Nephron progenitor cell (in vitro differentiated cells): ENCODE measurements around the gene KRTAP2-4.
"Not testable (repeated sequence)": the region's sequence is repeated elsewhere in the genome, so short reads cannot be mapped to it uniquely, and the experiment has no call there.

ENCODE experiments used
- DNase-seq: peaks from one replicate; pipeline ENCODE4 v3.0.0; 2021
- H3K27ac Mint-ChIP-seq: 2 replicates; pipeline ENCODE4 v1.8.0; 2021; ENCODE audit warnings: mild to moderate bottlenecking, moderate library complexity, mixed read lengths
- H3K27me3 Mint-ChIP-seq: 2 replicates; pipeline ENCODE4 v1.8.0; 2021; ENCODE audit warnings: mild to moderate bottlenecking, low read depth, mixed read lengths; ENCODE audit not compliant: poor library complexity
- H3K36me3 Mint-ChIP-seq: 2 replicates; pipeline ENCODE4 v1.8.0; 2021; ENCODE audit warnings: low read depth, mixed read lengths
- H3K4me1 Mint-ChIP-seq: 2 replicates; pipeline ENCODE4 v1.8.0; 2021; ENCODE audit warnings: mixed read lengths
- H3K4me3 Mint-ChIP-seq: 2 replicates; pipeline ENCODE4 v1.8.0; 2021; ENCODE audit warnings: mild to moderate bottlenecking, moderate library complexity, mixed read lengths
- H3K9me3 Mint-ChIP-seq: 2 replicates; pipeline ENCODE4 v1.8.0; 2021; ENCODE audit warnings: mild to moderate bottlenecking, moderate library complexity, mixed read lengths
- TF ChIP-seq, protein P1 (sequence below): fragments of 200-600 bp; sonication (generic); IDR thresholded peaks from 2 replicates; pipeline ENCODE4 v1.5.0; 2021; ENCODE audit warnings: antibody characterized with exemption

Gene KRTAP2-4

DNA sequence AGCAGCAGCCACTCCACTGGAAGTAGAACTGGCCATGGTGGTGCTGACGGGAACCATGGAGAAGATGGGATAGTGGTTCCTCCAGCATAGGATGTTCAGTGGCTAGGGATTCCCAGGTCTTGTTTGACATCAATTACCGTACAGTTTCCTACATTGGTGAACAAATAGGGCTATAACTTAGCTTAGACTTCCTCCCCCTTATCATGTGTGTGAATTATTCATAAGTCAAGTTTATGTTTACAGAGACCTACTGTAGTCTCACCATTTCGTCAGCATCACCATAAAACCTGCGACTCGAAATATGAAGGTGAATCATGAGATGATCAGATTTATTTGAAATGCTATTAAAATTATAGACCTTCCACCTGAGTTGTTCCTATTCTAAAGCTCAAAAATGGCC lies 6.9 kb downstream of the KRTAP2-4 start:
- Mint-ChIP-seq H3K4me1 (peaks cover 11% of the 10 kb centered on the region), H3K27me3 (no peaks in the 10 kb centered on the region), H3K4me3 (no peak overlapping the region), H3K27ac (no peak overlapping the region), H3K9me3 (peaks cover 5% of the 10 kb centered on the region), H3K36me3 (no peaks in the 10 kb centered on the region)
- DNase-seq, result no peak
- TF ChIP-seq, protein P1, sequence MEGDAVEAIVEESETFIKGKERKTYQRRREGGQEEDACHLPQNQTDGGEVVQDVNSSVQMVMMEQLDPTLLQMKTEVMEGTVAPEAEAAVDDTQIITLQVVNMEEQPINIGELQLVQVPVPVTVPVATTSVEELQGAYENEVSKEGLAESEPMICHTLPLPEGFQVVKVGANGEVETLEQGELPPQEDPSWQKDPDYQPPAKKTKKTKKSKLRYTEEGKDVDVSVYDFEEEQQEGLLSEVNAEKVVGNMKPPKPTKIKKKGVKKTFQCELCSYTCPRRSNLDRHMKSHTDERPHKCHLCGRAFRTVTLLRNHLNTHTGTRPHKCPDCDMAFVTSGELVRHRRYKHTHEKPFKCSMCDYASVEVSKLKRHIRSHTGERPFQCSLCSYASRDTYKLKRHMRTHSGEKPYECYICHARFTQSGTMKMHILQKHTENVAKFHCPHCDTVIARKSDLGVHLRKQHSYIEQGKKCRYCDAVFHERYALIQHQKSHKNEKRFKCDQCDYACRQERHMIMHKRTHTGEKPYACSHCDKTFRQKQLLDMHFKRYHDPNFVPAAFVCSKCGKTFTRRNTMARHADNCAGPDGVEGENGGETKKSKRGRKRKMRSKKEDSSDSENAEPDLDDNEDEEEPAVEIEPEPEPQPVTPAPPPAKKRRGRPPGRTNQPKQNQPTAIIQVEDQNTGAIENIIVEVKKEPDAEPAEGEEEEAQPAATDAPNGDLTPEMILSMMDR, result no peak

DNA sequence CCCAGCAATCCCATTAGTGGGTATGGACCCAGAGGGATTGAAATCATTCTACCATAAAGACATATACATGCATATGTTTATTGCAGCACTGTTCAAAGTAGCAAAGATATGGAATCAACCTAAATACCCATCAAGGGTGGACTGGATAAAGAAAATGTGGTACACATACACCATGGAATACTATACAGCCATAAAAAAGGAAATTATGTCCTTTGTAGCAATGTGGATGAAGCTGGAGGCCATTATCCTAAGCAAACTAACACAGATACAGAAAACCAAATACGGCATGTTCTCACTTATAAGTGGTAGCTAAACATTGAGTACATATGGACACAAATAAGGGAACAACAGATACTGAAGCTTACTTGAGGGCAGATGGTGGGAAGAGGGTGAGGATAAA lies 8.1 kb downstream of the KRTAP2-4 start:
- TF ChIP-seq, protein P1, result no peak
- Mint-ChIP-seq H3K27ac (no peak overlapping the region), H3K36me3 (no peaks in the 10 kb centered on the region), H3K27me3 (no peaks in the 10 kb centered on the region), H3K4me1 (peaks cover 11% of the 10 kb centered on the region), H3K9me3 (peaks cover 17% of the 10 kb centered on the region), H3K4me3 (no peak overlapping the region)
- DNase-seq, result no peak

DNA sequence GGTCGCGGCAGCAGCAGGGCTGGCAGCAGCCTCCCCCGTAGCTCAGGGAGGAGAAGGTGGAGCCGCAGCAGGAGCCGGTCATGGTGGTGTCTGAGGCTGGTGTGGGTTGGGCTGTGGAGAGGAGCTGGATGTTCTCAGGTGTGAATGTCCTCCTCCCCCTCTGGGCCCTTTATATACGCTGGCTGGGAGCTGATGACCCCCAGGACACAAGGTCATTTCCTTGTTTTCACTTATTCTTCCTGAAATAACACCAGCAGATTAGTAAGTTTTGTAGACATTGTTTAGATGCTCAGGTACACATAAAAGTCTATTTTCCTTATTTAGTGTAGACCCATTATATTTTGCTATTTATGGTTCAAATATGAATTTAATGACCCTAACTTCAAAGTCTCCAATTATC lies 10.5 kb downstream of the KRTAP2-4 start, which contains the start of gene KRTAP2-2:
Gene KRTAP2-2, minus strand, starts transcription at position 101 of the 400 bp plus-strand sequence. Its CDS starts 19 bp downstream, at position 82.
- H3K27ac Mint-ChIP-seq, H3K36me3 Mint-ChIP-seq, DNase-seq, H3K4me3 Mint-ChIP-seq, H3K4me1 Mint-ChIP-seq, H3K27me3 Mint-ChIP-seq: not testable (repeated sequence)
- peaks cover 17% of the 10 kb centered on the region for H3K9me3 Mint-ChIP-seq

DNA sequence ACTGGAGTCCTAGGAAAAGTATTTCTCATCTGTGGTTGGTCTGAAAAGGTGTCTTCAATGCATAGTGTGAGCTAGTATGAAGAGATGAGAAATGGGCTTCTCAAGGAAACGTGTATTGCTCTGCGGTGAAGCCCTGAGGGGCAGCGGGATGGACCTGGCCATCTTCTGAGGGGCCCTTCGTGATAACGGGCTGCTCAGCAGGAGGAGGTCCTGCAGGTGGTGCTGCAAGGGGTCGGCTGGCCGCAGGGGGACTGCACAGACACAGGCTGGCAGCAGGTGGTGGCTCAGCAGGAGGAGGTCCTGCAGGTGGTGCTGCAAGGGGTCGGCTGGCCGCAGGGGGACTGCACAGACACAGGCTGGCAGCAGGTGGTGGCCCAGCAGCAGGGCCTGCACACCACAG lies 11.1 kb downstream of the KRTAP2-4 start:
- H3K36me3 Mint-ChIP-seq, DNase-seq, H3K4me1 Mint-ChIP-seq, H3K4me3 Mint-ChIP-seq, H3K27ac Mint-ChIP-seq, H3K27me3 Mint-ChIP-seq: not testable (repeated sequence)
- peaks cover 17% of the 10 kb centered on the region for H3K9me3 Mint-ChIP-seq

DNA sequence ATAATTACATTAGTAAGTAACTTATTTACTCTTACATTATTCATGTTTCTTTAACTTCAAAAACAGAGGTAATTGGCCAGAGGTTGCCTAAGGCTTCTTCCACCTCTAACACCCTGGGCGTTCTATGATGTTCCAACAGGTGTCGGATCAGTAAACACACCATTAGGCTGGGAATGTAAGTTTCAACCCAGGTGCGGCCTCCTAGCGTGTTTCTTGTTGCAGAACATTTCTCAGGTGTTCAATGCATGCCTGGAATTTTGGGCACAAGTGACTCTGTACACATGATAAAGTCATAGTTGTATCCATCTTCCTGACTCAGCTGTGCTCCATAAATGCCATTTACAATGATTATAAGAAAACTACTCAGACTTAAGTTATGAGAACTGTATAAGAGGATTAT lies 11.7 kb downstream of the KRTAP2-4 start:
- no peak for DNase-seq
- H3K4me1 Mint-ChIP-seq, result peaks cover under 1% of the 10 kb centered on the region
- H3K27ac Mint-ChIP-seq, result no peak overlapping the region
- TF ChIP-seq, protein P1, result no peak
- no peak overlapping the region for H3K4me3 Mint-ChIP-seq
- H3K9me3 Mint-ChIP-seq, result peaks cover 17% of the 10 kb centered on the region
- no peaks in the 10 kb centered on the region for H3K36me3 Mint-ChIP-seq
- no peaks in the 10 kb centered on the region for H3K27me3 Mint-ChIP-seq

DNA sequence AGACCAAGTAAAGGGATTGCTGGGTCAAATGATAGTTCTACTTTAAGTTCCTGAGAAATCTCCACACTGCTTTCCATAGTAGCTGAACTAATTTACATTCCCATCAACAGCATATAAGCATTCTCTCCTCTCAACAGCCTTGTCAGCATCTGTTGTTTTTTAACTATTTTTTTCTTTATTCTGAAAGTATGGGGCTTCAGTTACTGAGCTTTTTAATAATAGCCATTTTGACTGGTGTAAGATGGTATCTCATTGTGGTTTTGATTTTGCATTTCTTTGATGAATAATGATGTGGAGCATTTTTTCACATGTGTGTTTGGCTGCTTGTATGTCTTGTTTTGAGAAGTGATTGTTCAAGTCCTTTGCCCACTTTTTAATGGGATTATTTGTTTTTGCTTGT lies 13.1 kb downstream of the KRTAP2-4 start:
- TF ChIP-seq, protein P1, result no peak
- Mint-ChIP-seq H3K36me3 (no peaks in the 10 kb centered on the region), H3K9me3 (peaks cover 17% of the 10 kb centered on the region), H3K27ac (no peak overlapping the region), H3K4me1 (no peaks in the 10 kb centered on the region), H3K4me3 (no peak overlapping the region), H3K27me3 (peaks cover 3% of the 10 kb centered on the region)
- no peak for DNase-seq

DNA sequence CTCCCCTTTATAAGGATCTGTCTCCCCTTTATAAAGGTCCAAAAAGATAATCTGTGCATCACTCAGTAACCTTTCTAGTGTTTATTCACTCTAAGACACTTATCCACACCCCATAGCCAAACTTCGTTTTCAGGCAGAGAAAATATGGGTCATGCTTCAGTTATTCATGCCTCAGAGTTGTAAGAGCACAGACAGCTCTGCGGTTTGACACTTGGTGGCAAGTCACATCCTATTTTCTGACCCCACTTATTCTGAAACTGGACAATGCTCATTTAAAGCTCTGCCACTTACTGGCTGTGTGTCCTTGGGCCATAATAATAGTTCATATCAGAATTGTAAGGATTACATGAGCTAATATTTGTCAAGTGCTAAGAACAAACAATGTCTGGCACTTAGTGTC lies 16.6 kb downstream of the KRTAP2-4 start:
- DNase-seq, result no peak
- Mint-ChIP-seq H3K27ac (no peak overlapping the region), H3K4me3 (no peak overlapping the region), H3K36me3 (no peaks in the 10 kb centered on the region), H3K4me1 (no peaks in the 10 kb centered on the region), H3K27me3 (peaks cover 3% of the 10 kb centered on the region), H3K9me3 (peaks cover 15% of the 10 kb centered on the region)
- TF ChIP-seq, protein P1, result no peak
